HCT116 (cell line): ENCODE data around the gene CCHCR1. TPM values are rescaled to one million over a fixed set of nuclear protein-coding genes. Genes with fewer than 3 reads are reported as not detected.

Experiments
- ATAC-seq: fragments of 200-7000 bp; cut with Tn5 transposase; 2 replicates; pipeline ENCODE4 v1.9.1; 2020; ENCODE audit warnings: mild to moderate bottlenecking, moderate library complexity
- BruUV-seq: library from RNA; stranded (reverse); fragments of 400-500 nt; replicated peaks from 2 replicates; lab custom pipeline; 2021; lab: Mats Ljungman, UMichigan
- CTCF ChIA-PET: fragments of 300-600 bp; sonication (Branson Sonifier 250); formaldehyde crosslinking; loops from one replicate; lab custom pipeline; 2021; ENCODE audit warnings: antibody characterized with exemption; lab: Charles Lee
- POLR2A ChIA-PET: fragments of 300-600, 350-600 bp; sonication (Branson Sonifier 250); formaldehyde crosslinking; loops from one replicate; lab custom pipeline; 2021; ENCODE audit warnings: antibody characterized with exemption; lab: Charles Lee
- RAD21 ChIA-PET, 2 experiments: fragments of 300-600 bp; sonication (Branson Sonifier 250); formaldehyde crosslinking; loops; one replicate each; lab custom pipeline; 2023; ENCODE audit warnings: low total read pairs in 2 of 2; ENCODE audit not compliant: uncharacterized antibody in 2 of 2, unreplicated experiment in 2 of 2, low non-redundant PET in 1 of 2; lab: Charles Lee
- DNase-seq: peaks from one replicate; pipeline ENCODE4 v3.0.0-alpha.2; 2010; ENCODE audit warnings: low read depth, low spot score
- H2AFZ ChIP-seq: fragments of 200-600 bp; shearing (Covaris generic), sonication (generic); 2 replicates; pipeline ENCODE4 v1.6.1; 2017; ENCODE audit warnings: low read depth, mixed run types, mixed read lengths, antibody characterized with exemption, low read length; ENCODE audit not compliant: poor library complexity, severe bottlenecking
- H3K27ac ChIP-seq: 2 replicates; pipeline ENCODE4 v1.5.1; 2012; ENCODE audit warnings: low read depth, low read length
- H3K27me3 ChIP-seq: fragments of 200-600 bp; sonication (generic); 2 replicates; pipeline ENCODE4 v1.6.1; 2016; ENCODE audit warnings: mixed run types, low read length, mixed read lengths; ENCODE audit not compliant: insufficient read depth
- H3K36me3 ChIP-seq, 2 experiments: fragments of 200-500 bp in 1 of 2; fragments of 200-600 bp in 1 of 2; sonication (Bioruptor generic) in 1 of 2; sonication (generic) in 1 of 2; 2 replicates each; pipeline versions ENCODE4 v1.5.1 to v1.6.1; 2014 to 2016; ENCODE audit warnings: low read length in 2 of 2, inconsistent platforms in 1 of 2, mixed read lengths in 1 of 2, mixed run types in 1 of 2; ENCODE audit not compliant: insufficient read depth in 2 of 2, control insufficient read depth in 1 of 2
- H3K4me1 ChIP-seq, 2 experiments: fragments of 200-600 bp in 1 of 2; sonication (generic) in 1 of 2; 2 replicates each; pipeline versions ENCODE4 v1.5.1 to v1.6.1; 2012 to 2017; ENCODE audit warnings: low read length in 2 of 2, inconsistent platforms in 1 of 2, mild to moderate bottlenecking in 1 of 2, mixed read lengths in 1 of 2, mixed run types in 1 of 2, moderate library complexity in 1 of 2; ENCODE audit not compliant: insufficient read depth in 2 of 2, control insufficient read depth in 1 of 2
- H3K4me2 ChIP-seq: fragments of 200-600 bp; sonication (generic); 2 replicates; pipeline ENCODE4 v1.6.1; 2017; ENCODE audit warnings: mixed run types, low read length, mixed read lengths
- H3K4me3 ChIP-seq, 2 experiments: fragments of 200-600 bp in 1 of 2; sonication (generic) in 1 of 2; replicated peaks in 1 of 2; 2 replicates each; pipeline ENCODE4 v1.5.1; 2011 to 2016; ENCODE audit warnings: low read length in 2 of 2, control low read depth in 1 of 2, low read depth in 1 of 2, mild to moderate bottlenecking in 1 of 2, mixed read lengths in 1 of 2, mixed run types in 1 of 2
- H3K79me2 ChIP-seq: fragments of 200-600 bp; sonication (generic); 2 replicates; pipeline ENCODE4 v1.6.1; 2017; ENCODE audit warnings: mild to moderate bottlenecking, mixed run types, low read length, moderate library complexity, mixed read lengths; ENCODE audit not compliant: insufficient read depth
- H3K9ac ChIP-seq: fragments of 200-600 bp; sonication (generic); 2 replicates; pipeline ENCODE4 v1.6.1; 2016; ENCODE audit warnings: low read length, mixed read lengths
- H3K9me2 ChIP-seq: fragments of 200-600 bp; sonication (generic), shearing (Covaris generic); 2 replicates; pipeline ENCODE4 v1.6.1; 2017; ENCODE audit warnings: mixed run types, mild to moderate bottlenecking, moderate library complexity; ENCODE audit not compliant: insufficient read depth
- H3K9me3 ChIP-seq, 2 experiments: fragments of 200-500 bp in 1 of 2; fragments of 200-600 bp in 1 of 2; sonication (Bioruptor generic) in 1 of 2; sonication (generic) in 1 of 2; 2 replicates each; pipeline ENCODE4 v1.6.1; 2014 to 2017; ENCODE audit warnings: low read length in 2 of 2, mixed read lengths in 2 of 2, inconsistent platforms in 1 of 2, low read depth in 1 of 2, mild to moderate bottlenecking in 1 of 2, mixed run types in 1 of 2, moderate library complexity in 1 of 2; ENCODE audit not compliant: control insufficient read depth in 1 of 2, insufficient read depth in 1 of 2
- H4K20me1 ChIP-seq: fragments of 200-600 bp; sonication (generic), shearing (Covaris generic); 2 replicates; pipeline ENCODE4 v1.6.1; 2017; ENCODE audit warnings: mixed run types, mild to moderate bottlenecking, moderate library complexity; ENCODE audit not compliant: insufficient read depth
- EGR1 ChIP-seq: IDR thresholded peaks from 2 replicates; pipeline ENCODE4 v1.6.1; 2012; ENCODE audit warnings: low read depth
- ELF1 ChIP-seq: IDR thresholded peaks from 2 replicates; pipeline ENCODE4 v1.6.1; 2012; ENCODE audit warnings: low read depth, borderline replicate concordance
- EZH2phosphoT487 ChIP-seq: fragments of 200-600 bp; IDR thresholded peaks from 2 replicates; pipeline ENCODE4 v1.6.1; 2018; ENCODE audit warnings: antibody characterized with exemption, borderline replicate concordance
- POLR2A ChIP-seq: IDR thresholded peaks from 2 replicates; pipeline ENCODE4 v1.7.0; 2011; ENCODE audit warnings: borderline replicate concordance; ENCODE audit not compliant: insufficient read depth, insufficient read length; ENCODE audit errors: extremely low read depth
- RAD21 ChIP-seq: IDR thresholded peaks from 2 replicates; pipeline ENCODE4 v1.6.1; 2012; ENCODE audit warnings: low read depth, mild to moderate bottlenecking
- REST ChIP-seq: IDR thresholded peaks from 2 replicates; pipeline ENCODE4 v1.6.1; 2012; ENCODE audit warnings: low read depth
- SP1 ChIP-seq: IDR thresholded peaks from 2 replicates; pipeline ENCODE4 v1.6.1; 2012; ENCODE audit warnings: low read depth
- ZFX ChIP-seq: fragments of 450-650 bp; IDR thresholded peaks from 2 replicates; pipeline ENCODE4 v1.6.1; 2017
- intact Hi-C: fragments of 100-400 bp; cut with micrococcal nuclease; formaldehyde crosslinking; loops from 2 replicates; pipeline ENCODE4 v1.10.0; 2022
- total RNA-seq: library from RNA; stranded (reverse); gene quantifications from one replicate; pipeline ENCODE4 v1.2.1, GENCODE V29; 2021; ENCODE audit not compliant: unreplicated experiment

Gene CCHCR1
- total RNA-seq, 1 experiment from 2014 or later = 40.7 TPM

GRCh38 chr6:31121131-31121790 is 36.3 kb downstream of the CCHCR1 start:
- POLR2A ChIA-PET = no interaction called here
- intact Hi-C loops = no loop called here

More at GRCh38 chr6:31121131-31121790, 36.3 kb downstream of the CCHCR1 start:
- Histone ChIP-seq H3K4me3 (no peak overlapping the region), H3K79me2 (peaks cover 2% of the 10 kb centered on the region; the same call in 1 of the 2 replicates), H3K9me2 (no peaks in the 10 kb centered on the region), H3K4me2 (0 out of 2 replicates have a peak overlapping the region, but pooled peaks have one; percentile 3), H3K36me3 (no peaks in the 10 kb centered on the region), H3K4me1 (peaks cover 41 to 52% of the 10 kb centered on the region in 2 experiments), H4K20me1 (no peaks in the 10 kb centered on the region), H3K27ac (no peak overlapping the region), H3K9ac (no peak overlapping the region), H3K27me3 (no peaks in the 10 kb centered on the region), H2AFZ (no peak overlapping the region), H3K9me3 (no peaks in the 10 kb centered on the region)
- ChIA-PET RAD21 (no interaction called here), CTCF (no interaction called here)
- DNase-seq = no peak
- ATAC-seq = no peak
- no TSS peak for BruUV-seq
- TF ChIP-seq ZFX (no peak), ELF1 (no peak), POLR2A (no peak), EZH2phosphoT487 (no peak), REST (no peak), SP1 (no peak), RAD21 (no peak), EGR1 (no peak)
